Fibroblast of the aortic adventitia (primary cell): ENCODE measurements around the gene MTOR. TPM values are rescaled to one million over a fixed set of nuclear protein-coding genes. Genes with fewer than 3 reads are reported as not detected.

Experiments
- DNase-seq: peaks from one replicate; pipeline ENCODE4 v3.0.0-alpha.2; 2010; ENCODE audit warnings: low read depth
- H3K4me3 ChIP-seq: 2 replicates; pipeline ENCODE4 v1.5.1; 2011; ENCODE audit warnings: low read depth, mild to moderate bottlenecking, control low read depth, low read length, moderate library complexity
- total RNA-seq: library from RNA; depleted of rRNA; stranded (reverse); fragments of >200 nt; gene quantifications from 2 replicates; pipeline ENCODE4 v1.2.3, GENCODE V29; 2012; ENCODE audit warnings: low replicate concordance
- TF ChIP-seq, protein P1 (sequence below): IDR thresholded peaks from 2 replicates; pipeline ENCODE4 v1.5.1; 2011; ENCODE audit warnings: mild to moderate bottlenecking, low read length, control low read depth, inconsistent platforms; ENCODE audit not compliant: insufficient read depth

MTOR gene
- total RNA-seq, 1 donor: 36.3 TPM

DNA sequence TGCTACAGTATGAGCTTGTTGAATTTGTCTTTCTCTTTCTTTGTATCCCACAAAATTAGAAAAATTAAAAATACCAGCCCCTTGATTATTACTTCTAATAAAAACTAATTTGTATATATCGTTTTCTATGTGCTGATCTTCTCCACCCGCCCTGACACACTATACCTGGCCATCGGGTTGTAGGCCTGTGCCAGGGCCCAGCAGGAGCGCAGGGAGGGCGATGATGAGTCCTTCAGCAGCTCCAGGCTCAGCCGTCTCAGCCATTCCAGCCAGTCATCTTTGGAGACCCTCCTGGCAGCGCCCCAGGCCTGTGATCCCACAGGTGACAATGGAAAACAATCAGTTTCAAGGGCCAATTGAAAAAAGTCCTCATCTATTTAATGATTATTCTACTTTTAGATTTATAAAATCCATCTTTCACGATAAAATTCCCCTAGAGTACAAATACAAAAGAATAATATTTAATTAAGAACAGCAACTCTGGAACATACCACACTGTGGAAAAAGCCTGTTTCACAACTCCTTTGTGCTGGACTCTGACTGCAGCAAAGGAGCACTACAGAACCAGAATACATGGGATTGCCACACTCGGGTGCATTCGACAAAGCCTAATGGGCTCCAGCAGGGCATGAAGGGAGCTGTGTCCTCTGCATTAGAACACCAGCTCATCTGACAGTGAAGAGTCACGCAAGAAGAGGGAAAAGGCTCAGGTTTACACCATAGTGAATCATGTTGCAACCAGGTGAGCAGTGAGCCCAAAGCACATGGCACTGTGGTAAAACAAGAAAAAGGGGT, 57.8 kb downstream of the MTOR start:
- TF ChIP-seq, protein P1, sequence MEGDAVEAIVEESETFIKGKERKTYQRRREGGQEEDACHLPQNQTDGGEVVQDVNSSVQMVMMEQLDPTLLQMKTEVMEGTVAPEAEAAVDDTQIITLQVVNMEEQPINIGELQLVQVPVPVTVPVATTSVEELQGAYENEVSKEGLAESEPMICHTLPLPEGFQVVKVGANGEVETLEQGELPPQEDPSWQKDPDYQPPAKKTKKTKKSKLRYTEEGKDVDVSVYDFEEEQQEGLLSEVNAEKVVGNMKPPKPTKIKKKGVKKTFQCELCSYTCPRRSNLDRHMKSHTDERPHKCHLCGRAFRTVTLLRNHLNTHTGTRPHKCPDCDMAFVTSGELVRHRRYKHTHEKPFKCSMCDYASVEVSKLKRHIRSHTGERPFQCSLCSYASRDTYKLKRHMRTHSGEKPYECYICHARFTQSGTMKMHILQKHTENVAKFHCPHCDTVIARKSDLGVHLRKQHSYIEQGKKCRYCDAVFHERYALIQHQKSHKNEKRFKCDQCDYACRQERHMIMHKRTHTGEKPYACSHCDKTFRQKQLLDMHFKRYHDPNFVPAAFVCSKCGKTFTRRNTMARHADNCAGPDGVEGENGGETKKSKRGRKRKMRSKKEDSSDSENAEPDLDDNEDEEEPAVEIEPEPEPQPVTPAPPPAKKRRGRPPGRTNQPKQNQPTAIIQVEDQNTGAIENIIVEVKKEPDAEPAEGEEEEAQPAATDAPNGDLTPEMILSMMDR: no peak
- DNase-seq: no peak
- no peak overlapping the region for H3K4me3 ChIP-seq

DNA sequence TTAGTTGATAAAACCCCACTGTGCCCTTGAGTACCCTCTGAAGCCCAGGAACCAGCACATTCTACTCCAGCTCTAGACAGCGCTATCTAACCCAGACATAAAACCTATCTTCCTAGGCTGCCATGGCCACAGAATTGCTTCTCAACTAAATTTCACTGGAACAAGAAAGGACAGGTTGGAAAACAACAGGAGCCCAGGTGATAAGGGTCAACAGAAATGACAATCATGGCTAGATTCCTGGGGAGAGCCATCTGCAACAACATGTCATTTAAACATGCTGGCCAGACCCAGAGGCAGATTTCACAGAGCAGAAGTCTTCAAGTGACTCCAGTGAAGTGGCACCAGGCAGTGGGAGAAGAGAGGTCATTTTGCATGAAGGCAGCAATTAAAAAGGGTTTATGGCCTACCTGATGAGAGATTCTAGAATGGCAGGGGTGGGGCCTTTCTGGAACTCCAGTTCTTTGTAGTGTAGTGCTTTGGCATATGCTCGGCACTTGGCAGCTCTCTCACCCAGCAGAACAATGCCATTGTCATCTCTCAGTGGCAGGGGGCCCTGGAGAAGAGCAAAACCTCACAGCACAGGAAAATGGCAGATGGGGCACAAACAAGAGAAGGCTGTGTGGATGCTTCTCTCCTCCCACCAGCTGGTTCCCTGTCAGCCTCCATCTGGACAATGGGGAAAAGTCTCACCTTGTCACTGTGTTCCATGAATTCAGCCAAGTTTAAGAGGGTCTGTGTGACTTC, 63.3 kb downstream of the MTOR start:
- no peak for DNase-seq
- no peak overlapping the region for H3K4me3 ChIP-seq
- TF ChIP-seq, protein P1: no peak

DNA sequence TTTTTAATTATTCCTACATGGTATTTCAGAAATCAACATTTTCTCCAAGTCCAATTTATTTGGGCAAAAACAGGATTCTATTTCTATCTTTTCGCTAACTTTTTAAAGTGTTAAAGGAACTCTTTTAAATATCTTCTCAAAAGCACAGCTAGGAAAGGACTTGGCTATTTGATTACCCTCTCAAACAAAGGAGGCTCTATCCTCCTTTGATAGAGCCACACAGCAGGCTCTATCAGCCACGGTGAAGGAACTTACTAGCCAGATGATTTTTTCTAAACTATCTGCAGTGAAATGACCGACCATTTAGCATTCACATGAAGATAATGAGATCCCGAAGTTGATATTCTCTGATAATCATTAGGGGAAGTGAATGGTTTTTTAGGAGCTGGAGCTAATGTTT, 64.1 kb downstream of the MTOR start:
- TF ChIP-seq, protein P1: no peak
- no peak for DNase-seq

GRCh38 chr1:11197359-11197758, 65.0 kb downstream of the MTOR start:
- DNase-seq: no peak
- TF ChIP-seq, protein P1: no peak
- no peak overlapping the region for H3K4me3 ChIP-seq

More for the DNA sequence above, 64.1 kb downstream of the MTOR start:
- H3K4me3 ChIP-seq: no peak overlapping the region

GRCh38 chr1:11196945-11197344, 65.4 kb downstream of the MTOR start:
- DNase-seq: no peak
- H3K4me3 ChIP-seq: no peak overlapping the region
- TF ChIP-seq, protein P1: no peak

- TF ChIP-seq, protein P1: no peak
- no peak overlapping the region for H3K4me3 ChIP-seq
- no peak for DNase-seq
Measured at GRCh38 chr1:11194407-11195176, 67.8 kb downstream of the MTOR start.
